ENCODE results near the gene APBA3.

APBA3 gene

GRCh38 chr19:3745363-3746045 is 16.0 kb downstream of the APBA3 start:
- no peak for DNase-seq

GRCh38 chr19:3743486-3743885 is 18.0 kb downstream of the APBA3 start:
- no peak for DNase-seq

GRCh38 chr19:3740431-3740830 is 21.1 kb downstream of the APBA3 start:
- DNase-seq = no peak

GRCh38 chr19:3738477-3739220 is 22.8 kb downstream of the APBA3 start:
- DNase-seq = no peak

GRCh38 chr19:3737487-3738205 is 23.8 kb downstream of the APBA3 start:
- no peak for DNase-seq

GRCh38 chr19:3736106-3736724 is 25.3 kb downstream of the APBA3 start:
- DNase-seq = no peak

- no peak for DNase-seq
Measured at GRCh38 chr19:3734310-3734600, 27.2 kb downstream of the APBA3 start.

- DNase-seq = no peak
Measured at GRCh38 chr19:3733549-3734309, 27.8 kb downstream of the APBA3 start.

GRCh38 chr19:3732108-3732507 is 29.4 kb downstream of the APBA3 start:
- DNase-seq = no peak

- DNase-seq = no peak
Measured at GRCh38 chr19:3730457-3730958, 31.0 kb downstream of the APBA3 start.

- DNase-seq = no peak
Measured at GRCh38 chr19:3725640-3726310, 35.7 kb downstream of the APBA3 start.

GRCh38 chr19:3725121-3725520 is 36.4 kb downstream of the APBA3 start:
- no peak for DNase-seq

- no peak for DNase-seq
Measured at GRCh38 chr19:3723883-3724282, 37.6 kb downstream of the APBA3 start.

- no peak for DNase-seq
Measured at GRCh38 chr19:3723110-3723488, 38.4 kb downstream of the APBA3 start.

GRCh38 chr19:3722443-3723109 is 38.9 kb downstream of the APBA3 start:
- no peak for DNase-seq

- no peak for DNase-seq
Measured at GRCh38 chr19:3721887-3722442, 39.5 kb downstream of the APBA3 start.

GRCh38 chr19:3721131-3721886 is 40.2 kb downstream of the APBA3 start:
- DNase-seq = peak; percentile 94

GRCh38 chr19:3720349-3720917 is 41.1 kb downstream of the APBA3 start:
- no peak for DNase-seq

GRCh38 chr19:3719868-3720267 is 41.6 kb downstream of the APBA3 start:
- no peak for DNase-seq

GRCh38 chr19:3716147-3716668 is 45.3 kb downstream of the APBA3 start:
- DNase-seq = no peak
